Astrocyte of the spinal cord (primary cell): ENCODE data around the gene LRRFIP1.
A peak's percentile ranks its signal among the peaks of the same experiment; 100 is the strongest.
"Not testable (repeated sequence)": the region's sequence is repeated elsewhere in the genome, so short reads cannot be mapped to it uniquely, and the experiment has no call there.

Experiments used
- DNase-seq: peaks from one replicate; pipeline ENCODE4 v3.0.0; 2011; ENCODE audit warnings: low read depth, low spot score
- H3K4me3 ChIP-seq: 2 replicates; pipeline ENCODE4 v1.5.1; 2011; ENCODE audit warnings: low read depth, mild to moderate bottlenecking, low read length, moderate library complexity
- CTCF ChIP-seq: IDR thresholded peaks from 2 replicates; pipeline ENCODE4 v1.5.1; 2012; ENCODE audit warnings: low read depth, mild to moderate bottlenecking, low read length, inconsistent platforms
- in situ Hi-C: cut with HindIII; loops from 2 replicates; pipeline ENCODE4 v1.10.0; 2017; ENCODE audit warnings: low sequenced_read_pairs

The LRRFIP1 gene

GRCh38 chr2:237766340-237766739, 139.0 kb downstream of the LRRFIP1 start:
- H3K4me3 ChIP-seq: no peak overlapping the region
- peak; percentile 67 for DNase-seq
- TF ChIP-seq CTCF: no peak
- in situ Hi-C loops: no loop called here

- no peak overlapping the region for H3K4me3 ChIP-seq
- DNase-seq: no peak
- in situ Hi-C loops: no loop called here
- TF ChIP-seq CTCF: no peak
These were observed 145.1 kb downstream of the LRRFIP1 start for GRCh38 chr2:237772513-237772912.

GRCh38 chr2:237773826-237774225, 146.4 kb downstream of the LRRFIP1 start:
- H3K4me3 ChIP-seq: no peak overlapping the region
- in situ Hi-C loops: no loop called here
- DNase-seq: no peak
- TF ChIP-seq CTCF: no peak

- in situ Hi-C loops: no loop called here
- DNase-seq: peak; percentile 53
- H3K4me3 ChIP-seq: no peak overlapping the region
- peak; percentile 72 for TF ChIP-seq CTCF
These were observed 147.6 kb downstream of the LRRFIP1 start for GRCh38 chr2:237774811-237775553.

- no peak overlapping the region for H3K4me3 ChIP-seq
- no peak for TF ChIP-seq CTCF
- DNase-seq: no peak
- in situ Hi-C loops: no loop called here
These were observed 152.1 kb downstream of the LRRFIP1 start for GRCh38 chr2:237779521-237779920.

GRCh38 chr2:237782181-237782580, 154.8 kb downstream of the LRRFIP1 start:
- DNase-seq: no peak
- TF ChIP-seq CTCF: no peak
- H3K4me3 ChIP-seq: no peak overlapping the region
- in situ Hi-C loops: no loop called here

GRCh38 chr2:237783678-237784077, 156.3 kb downstream of the LRRFIP1 start:
- H3K4me3 ChIP-seq, DNase-seq, in situ Hi-C loops: not testable (repeated sequence)
